Small intestine (tissue), 7 donors: ENCODE results near the gene LTF. TPM values are rescaled to one million over a fixed set of nuclear protein-coding genes. Genes with fewer than 3 reads are reported as not detected.

Source experiments
- DNase-seq, 2 donors: peaks; one replicate each; pipeline versions ENCODE4 v3.0.0 to v3.0.0-alpha.2; 2013
- FAIRE-seq: peaks from 2 replicates; lab custom pipeline; 2012; peaks lifted over from hg19 to GRCh38; lab: Jason Lieb, UNC
- H3K27ac ChIP-seq, 3 donors: one replicate each; pipeline ENCODE4 v1.5.1; 2013; ENCODE audit warnings: low read length in 2 of 3, mild to moderate bottlenecking in 2 of 3, control low read depth in 1 of 3, inconsistent platforms in 1 of 3, low read depth in 1 of 3, moderate library complexity in 1 of 3
- H3K27me3 ChIP-seq, 3 donors: one replicate each; pipeline ENCODE4 v1.6.1; 2013; ENCODE audit warnings: low read length in 3 of 3, inconsistent platforms in 1 of 3; ENCODE audit not compliant: control insufficient read depth in 3 of 3, insufficient read depth in 3 of 3
- H3K36me3 ChIP-seq, 3 donors: one replicate each; pipeline ENCODE4 v1.6.1; 2013; ENCODE audit warnings: low read length in 3 of 3, inconsistent platforms in 1 of 3, low read depth in 1 of 3, mild to moderate bottlenecking in 1 of 3, moderate library complexity in 1 of 3; ENCODE audit not compliant: control insufficient read depth in 3 of 3, insufficient read depth in 2 of 3
- H3K4me1 ChIP-seq, 3 donors: one replicate each; pipeline ENCODE4 v1.6.1; 2013; ENCODE audit warnings: low read length in 2 of 3, inconsistent platforms in 1 of 3, low read depth in 1 of 3, mild to moderate bottlenecking in 1 of 3, moderate library complexity in 1 of 3; ENCODE audit not compliant: control insufficient read depth in 3 of 3, insufficient read depth in 2 of 3
- H3K4me3 ChIP-seq, 3 donors: one replicate each; pipeline ENCODE4 v1.5.1; 2013; ENCODE audit warnings: low read length in 3 of 3, control low read depth in 1 of 3, inconsistent platforms in 1 of 3, low read depth in 1 of 3, mild to moderate bottlenecking in 1 of 3, moderate library complexity in 1 of 3
- H3K9me3 ChIP-seq, 2 donors: one replicate each; pipeline ENCODE4 v1.6.1; 2013; ENCODE audit warnings: low read depth in 1 of 2, low read length in 1 of 2; ENCODE audit not compliant: control insufficient read depth in 2 of 2, insufficient read depth in 1 of 2
- WGBS, 3 donors: extraction: QIAGEN DNeasy Blood & Tissue Kit; methylation state at CpG; one replicate each; pipeline ENCODE4 v1.1.7; 2013; 5-methylcytosine and 5-hydroxymethylcytosine counted together
- polyA plus RNA-seq, 4 donors: library from polyadenylated mRNA; stranded (reverse) in 3 of 4; unstranded in 1 of 4; fragments of 200-250 nt in 3 of 4; fragments of 120-200 nt in 1 of 4; gene quantifications; one replicate each; pipeline versions ENCODE4 v1.2.1 to v1.2.3, GENCODE V29; 2013
- donor health status: healthy with polysubstance abuse.
- donor health status: control.
- donor health status: control.
- donor health status: Bipolar disorder and iron deficiency.
- donor health status: healthy.

Gene LTF
- polyA plus RNA-seq, 4 donors = 0.22 to 6.0 (median 1.5) TPM

GRCh38 chr3:46479021-46479420, 14.3 kb upstream of the LTF start:
- FAIRE-seq (no peak), DNase-seq (no peak)
- H3K36me3 ChIP-seq = no peaks in the 10 kb centered on the region
- no peak overlapping the region for H3K27ac ChIP-seq
- no peaks in the 10 kb centered on the region for H3K9me3 ChIP-seq
- H3K27me3 ChIP-seq = no peaks in the 10 kb centered on the region
- H3K4me1 ChIP-seq = peaks cover 0 to 25% (median 0%) of the 10 kb centered on the region in 3 donors
- 87 to 94% (median 87%) methylated on average over 5 of the region's 5 CpGs for WGBS, 3 donors
- no peak overlapping the region for H3K4me3 ChIP-seq

- Histone ChIP-seq H3K4me3 (no peak overlapping the region), H3K9me3 (no peaks in the 10 kb centered on the region), H3K36me3 (no peaks in the 10 kb centered on the region), H3K27me3 (no peaks in the 10 kb centered on the region), H3K27ac (no peak overlapping the region), H3K4me1 (peaks cover 0 to 20% (median 0%) of the 10 kb centered on the region in 3 donors)
- 73 to 81% (median 80%) methylated on average over 5 of the region's 5 CpGs for WGBS, 3 donors
- FAIRE-seq = no peak
- no peak for DNase-seq
These were observed 13.6 kb upstream of the LTF start for GRCh38 chr3:46478341-46478740.

GRCh38 chr3:46477756-46478155, 13.1 kb upstream of the LTF start:
- H3K9me3 ChIP-seq = peaks cover 0 to 2% of the 10 kb centered on the region in 2 donors
- H3K4me3 ChIP-seq = no peak overlapping the region
- WGBS, 3 donors = 82 to 88% (median 82%) methylated on average over 6 of the region's 6 CpGs
- H3K4me1 ChIP-seq = peaks cover 0 to 16% (median 0%) of the 10 kb centered on the region in 3 donors
- H3K27me3 ChIP-seq = no peaks in the 10 kb centered on the region
- no peaks in the 10 kb centered on the region for H3K36me3 ChIP-seq
- H3K27ac ChIP-seq = no peak overlapping the region
- DNase-seq (no peak), FAIRE-seq (no peak)

GRCh38 chr3:46477145-46477544, 12.4 kb upstream of the LTF start:
- H3K9me3 ChIP-seq = peaks cover 0 to 3% of the 10 kb centered on the region in 2 donors
- no peaks in the 10 kb centered on the region for H3K27me3 ChIP-seq
- no peaks in the 10 kb centered on the region for H3K36me3 ChIP-seq
- FAIRE-seq (no peak), DNase-seq (no peak)
- no peak overlapping the region for H3K4me3 ChIP-seq
- 82 to 86% (median 84%) methylated on average over 4 of the region's 4 CpGs for WGBS, 3 donors
- peaks cover 0 to 16% (median 0%) of the 10 kb centered on the region in 3 donors for H3K4me1 ChIP-seq
- no peak overlapping the region for H3K27ac ChIP-seq

GRCh38 chr3:46472736-46473135, 8.0 kb upstream of the LTF start:
- Histone ChIP-seq H3K27ac (no peak overlapping the region), H3K36me3 (no peaks in the 10 kb centered on the region), H3K27me3 (no peaks in the 10 kb centered on the region), H3K4me3 (no peak overlapping the region), H3K9me3 (peaks cover 0 to 3% of the 10 kb centered on the region in 2 donors), H3K4me1 (no peaks in the 10 kb centered on the region)
- FAIRE-seq (no peak), DNase-seq (no peak)
- WGBS, 3 donors = 83 to 95% (median 89%) methylated on average over 2 of the region's 2 CpGs

GRCh38 chr3:46471371-46471914, 6.7 kb upstream of the LTF start:
- no peak overlapping the region for H3K4me3 ChIP-seq
- WGBS, 3 donors = 94 to 97% (median 94%) methylated on average over 5 of the region's 5 CpGs
- no peak for DNase-seq
- peaks cover 0 to 3% of the 10 kb centered on the region in 2 donors for H3K9me3 ChIP-seq
- H3K27ac ChIP-seq = no peak overlapping the region
- peaks cover 0 to 4% (median 0%) of the 10 kb centered on the region in 3 donors for H3K27me3 ChIP-seq
- no peak for FAIRE-seq
- no peaks in the 10 kb centered on the region for H3K4me1 ChIP-seq
- H3K36me3 ChIP-seq = no peaks in the 10 kb centered on the region

- 83 to 94% (median 93%) methylated on average over 4 of the region's 4 CpGs for WGBS, 3 donors
- peaks cover 0 to 9% (median 0%) of the 10 kb centered on the region in 3 donors for H3K27me3 ChIP-seq
- H3K27ac ChIP-seq = no peak overlapping the region
- H3K36me3 ChIP-seq = no peaks in the 10 kb centered on the region
- H3K4me1 ChIP-seq = no peaks in the 10 kb centered on the region
- no peak for DNase-seq
- H3K9me3 ChIP-seq = peaks cover 0 to 3% of the 10 kb centered on the region in 2 donors
- no peak for FAIRE-seq
- no peak overlapping the region for H3K4me3 ChIP-seq
These were observed 6.1 kb upstream of the LTF start for GRCh38 chr3:46470831-46471230.

- no peak overlapping the region for H3K27ac ChIP-seq
- 59 to 67% (median 65%) methylated on average over 3 of the region's 3 CpGs for WGBS, 3 donors
- peaks cover 0 to 3% of the 10 kb centered on the region in 2 donors for H3K9me3 ChIP-seq
- H3K27me3 ChIP-seq = peaks cover 0 to 17% (median 4%) of the 10 kb centered on the region in 3 donors
- no peaks in the 10 kb centered on the region for H3K36me3 ChIP-seq
- H3K4me1 ChIP-seq = peaks cover 0 to 3% (median 0%) of the 10 kb centered on the region in 3 donors
- FAIRE-seq (no peak), DNase-seq (no peak)
- no peak overlapping the region for H3K4me3 ChIP-seq
These were observed 5.1 kb upstream of the LTF start for GRCh38 chr3:46469680-46470357.
